CD4-positive, alpha-beta T cell treated with Interleukin-4 for 4 hours (primary cell): Measurements from ENCODE around the gene PSKH1.
"Not testable (repeated sequence)": the region's sequence is repeated elsewhere in the genome, so short reads cannot be mapped to it uniquely, and the experiment has no call there.

Source experiments
- DNase-seq: peaks from one replicate; pipeline ENCODE4 v3.0.0-alpha.2; 2020

The PSKH1 gene

DNA sequence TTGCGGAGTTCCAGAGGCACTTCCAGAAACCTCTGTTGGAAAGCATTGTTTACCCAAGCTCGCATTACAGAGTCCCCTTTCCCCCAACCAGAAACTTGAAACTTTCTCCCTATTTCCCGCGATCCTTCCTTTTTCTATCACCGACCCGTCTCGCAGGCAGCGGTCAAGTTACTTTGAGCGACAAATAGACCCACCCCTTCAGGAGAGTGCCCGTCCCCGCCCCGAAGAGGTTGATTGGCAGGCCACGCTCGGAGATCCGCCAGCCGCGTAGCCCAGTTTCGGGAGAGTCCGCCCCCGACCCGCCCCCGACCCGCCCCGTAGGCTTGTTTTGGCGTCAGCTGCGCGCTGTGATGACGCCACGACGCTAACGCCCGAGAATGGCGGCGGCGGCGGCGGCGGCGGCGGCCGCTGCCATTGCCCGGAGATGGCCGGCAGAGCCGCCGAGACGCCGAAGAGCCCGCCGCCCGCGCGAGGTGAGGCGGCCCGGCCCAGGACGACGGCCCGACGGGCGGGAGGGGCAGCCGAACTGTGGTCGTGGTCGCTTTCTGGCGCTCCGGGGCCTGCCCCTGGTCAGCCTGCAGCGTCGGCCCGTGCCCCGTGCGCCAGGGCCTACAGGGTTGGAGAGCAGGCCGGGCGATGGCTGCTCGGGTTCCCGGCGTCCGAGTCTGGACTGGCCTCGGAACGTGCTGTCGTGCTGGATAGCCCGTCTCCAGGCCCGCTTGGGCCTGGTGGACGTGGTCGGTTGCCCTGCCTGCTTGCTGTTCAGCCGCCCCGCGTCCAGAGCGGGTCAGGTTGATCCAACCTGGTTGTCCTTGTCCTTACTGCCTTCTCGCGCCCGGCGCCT lies at the start of gene PSKH1:
Gene PSKH1, plus strand, starts transcription at position 356 of the 844 bp plus-strand sequence. CDS start 15,496 bp downstream, outside the sequence.
- DNase-seq = peak; percentile 90

GRCh38 chr16:67843343-67843765 lies 49.7 kb upstream of the PSKH1 start:
- no peak for DNase-seq

- DNase-seq = no peak
These were observed 48.6 kb upstream of the PSKH1 start for GRCh38 chr16:67844497-67844896.

DNA sequence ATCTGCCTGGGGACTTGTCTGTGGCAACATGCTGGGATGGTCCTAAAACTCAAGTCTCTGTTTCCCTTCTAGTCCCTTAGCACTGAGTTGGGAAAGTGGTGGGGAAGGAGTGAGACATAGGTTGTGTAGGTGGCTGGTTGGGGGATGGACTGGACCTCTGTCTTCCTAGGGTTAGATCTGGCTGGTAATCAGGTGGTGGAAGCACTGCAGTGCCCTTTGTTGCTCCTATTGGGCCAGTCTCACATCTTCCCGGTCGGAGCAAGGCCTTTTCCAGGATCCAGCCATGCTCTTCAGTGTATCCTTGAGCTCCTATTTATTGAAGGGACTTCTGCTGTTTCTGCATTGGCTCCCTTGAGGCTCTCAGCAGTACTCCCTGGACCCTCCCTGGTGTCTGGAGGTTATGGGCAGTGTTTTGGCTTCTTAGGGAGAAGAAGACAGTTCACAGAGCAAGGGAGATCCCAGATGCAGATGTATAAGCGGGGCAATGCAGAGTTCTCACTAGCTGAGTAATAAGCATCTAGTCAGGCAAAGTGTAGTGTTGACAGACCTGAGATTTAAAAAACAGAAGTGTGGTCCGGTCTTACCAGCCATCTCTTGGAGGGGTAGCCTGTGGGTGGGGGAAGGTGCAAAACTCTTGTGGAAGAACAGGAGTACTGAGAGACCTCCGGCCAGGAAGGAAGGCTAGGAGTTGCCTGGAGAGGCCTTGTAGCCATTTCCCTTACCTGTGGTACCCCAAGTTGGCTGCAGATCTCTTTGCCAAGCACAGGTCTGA lies 47.6 kb upstream of the PSKH1 start:
- DNase-seq = no peak

DNA sequence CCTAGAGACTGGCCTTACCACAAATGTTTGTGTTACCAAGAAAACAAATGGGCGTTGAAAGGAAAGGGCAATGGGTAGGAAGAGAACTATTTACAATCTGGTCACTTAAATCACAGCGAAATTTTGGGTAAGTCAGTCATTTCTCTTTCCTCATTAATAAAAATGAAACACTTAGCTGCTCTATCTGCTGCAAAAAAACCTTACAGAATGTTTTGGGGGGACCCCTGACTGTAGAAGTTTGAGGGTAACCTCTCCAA lies 47.1 kb upstream of the PSKH1 start:
- no peak for DNase-seq

DNA sequence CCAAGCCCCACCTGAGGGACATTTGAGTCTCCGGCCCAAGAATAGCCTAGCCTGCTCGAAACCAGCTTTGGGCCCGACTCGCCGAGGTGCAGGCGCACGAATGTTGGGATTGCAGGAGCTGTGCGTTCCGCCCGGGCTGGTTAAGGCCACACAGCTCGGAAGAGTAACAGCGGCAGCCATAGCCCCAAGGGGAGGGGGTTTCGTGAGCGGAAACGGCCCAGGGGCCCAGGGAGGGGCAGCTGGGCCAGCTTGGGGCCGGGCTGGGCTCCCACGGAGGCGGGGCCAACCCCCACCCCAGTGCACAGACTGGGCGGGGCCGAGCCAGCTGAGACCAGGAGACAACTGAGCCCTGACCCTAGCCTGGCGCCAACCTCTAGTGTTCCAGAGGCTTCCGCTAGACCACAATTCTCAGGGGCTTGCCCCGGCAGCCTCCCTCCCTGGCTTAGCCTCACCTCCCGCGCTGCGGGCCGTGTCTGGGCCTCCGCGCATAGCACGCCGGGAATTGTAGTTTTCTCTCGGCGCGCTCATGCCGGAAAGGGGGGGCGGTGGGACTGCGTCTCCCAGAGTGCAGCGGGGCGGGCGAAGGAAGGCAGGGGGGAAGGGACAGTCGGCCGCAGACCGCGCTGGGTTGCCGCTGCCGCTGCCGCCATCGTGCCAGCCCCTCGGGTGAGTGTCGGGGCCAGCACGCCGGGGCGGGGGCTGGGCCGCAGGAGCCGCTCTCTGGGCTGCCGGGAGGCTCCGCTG lies 46.6 kb upstream of the PSKH1 start, which contains the start of gene NUTF2:
Gene NUTF2, plus strand, starts transcription at position 614 of the 744 bp plus-strand sequence. CDS start 18,198 bp downstream, outside the sequence.
- peak; percentile 95 for DNase-seq

- DNase-seq = no peak
These were observed 45.8 kb upstream of the PSKH1 start, which contains the start of gene CENPT for GRCh38 chr16:67847064-67847861. TSS of gene CENPT (minus strand) at chr16:67847693. CDS start at chr16:67833859, 13,834 bp downstream.

DNA sequence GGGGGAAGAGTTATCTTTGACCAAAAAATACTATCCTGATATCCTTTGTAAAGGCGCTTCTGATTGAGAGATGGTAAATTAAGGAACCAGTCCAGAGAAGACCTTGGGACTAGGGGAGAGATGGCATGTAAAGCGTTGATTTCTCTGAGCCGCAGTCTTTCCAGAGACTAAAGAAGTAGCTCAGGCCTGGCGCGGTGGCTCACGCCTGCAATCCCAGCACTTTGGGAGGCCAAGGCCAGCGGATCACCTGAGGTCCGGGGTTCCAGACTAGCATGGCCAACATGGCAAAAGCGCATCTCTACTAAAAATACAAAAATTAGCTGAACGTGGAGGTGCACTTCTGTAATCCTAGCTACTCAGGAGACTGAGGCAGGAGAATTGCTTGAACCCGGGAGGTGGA lies 44.9 kb upstream of the PSKH1 start:
- DNase-seq = no peak

DNA sequence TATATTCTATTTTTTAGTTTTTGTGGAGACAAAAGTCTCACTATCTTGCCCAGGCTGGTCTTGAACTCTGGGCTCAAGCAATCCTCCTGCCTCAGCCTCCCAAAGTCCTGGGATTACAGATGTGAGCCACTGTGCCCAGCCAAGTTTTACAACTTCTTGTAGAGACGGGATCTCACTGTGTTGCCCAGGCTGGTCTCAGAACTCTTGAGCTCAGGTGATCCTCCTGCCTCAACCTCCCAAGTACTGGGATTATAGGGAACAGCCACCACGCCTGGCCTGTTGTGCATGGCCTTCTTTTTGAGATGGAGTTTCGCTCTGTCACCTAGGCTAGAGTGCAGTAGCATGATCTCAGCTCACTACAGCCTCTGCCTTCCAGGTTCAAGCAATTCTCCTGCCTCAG lies 39.4 kb upstream of the PSKH1 start:
- no peak for DNase-seq

GRCh38 chr16:67855789-67856188 lies 37.3 kb upstream of the PSKH1 start:
- DNase-seq = no peak

DNA sequence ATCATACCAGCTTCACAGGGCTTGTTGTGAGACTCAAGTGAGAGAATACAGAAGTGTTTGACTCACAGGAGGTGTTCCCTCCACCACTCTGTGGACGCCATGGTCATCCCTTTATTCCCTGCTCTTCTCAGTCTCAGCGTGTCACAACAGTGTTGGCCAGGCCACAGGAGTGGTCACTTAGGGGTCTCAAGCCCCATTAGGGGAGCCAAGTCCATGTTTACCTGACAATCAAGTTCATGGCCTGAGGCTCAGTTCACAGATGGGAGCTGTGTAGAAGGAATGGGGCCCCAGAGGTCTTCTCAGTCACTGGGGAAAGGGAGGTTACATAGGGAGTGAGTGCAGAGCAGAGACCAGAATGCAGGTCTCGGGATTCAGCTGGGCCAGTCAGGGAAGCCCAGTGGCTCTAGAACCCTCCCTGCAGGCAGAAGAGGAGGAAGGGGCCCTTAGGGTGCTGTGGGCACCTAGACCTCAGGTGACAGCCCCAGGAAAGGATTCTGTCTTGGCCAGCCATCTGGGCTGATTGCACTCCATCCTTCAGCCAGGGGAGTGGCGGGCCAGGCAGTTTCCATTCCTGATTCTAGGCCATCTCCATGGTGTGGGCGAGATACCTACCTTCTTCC lies 36.0 kb upstream of the PSKH1 start:
- no peak for DNase-seq

DNA sequence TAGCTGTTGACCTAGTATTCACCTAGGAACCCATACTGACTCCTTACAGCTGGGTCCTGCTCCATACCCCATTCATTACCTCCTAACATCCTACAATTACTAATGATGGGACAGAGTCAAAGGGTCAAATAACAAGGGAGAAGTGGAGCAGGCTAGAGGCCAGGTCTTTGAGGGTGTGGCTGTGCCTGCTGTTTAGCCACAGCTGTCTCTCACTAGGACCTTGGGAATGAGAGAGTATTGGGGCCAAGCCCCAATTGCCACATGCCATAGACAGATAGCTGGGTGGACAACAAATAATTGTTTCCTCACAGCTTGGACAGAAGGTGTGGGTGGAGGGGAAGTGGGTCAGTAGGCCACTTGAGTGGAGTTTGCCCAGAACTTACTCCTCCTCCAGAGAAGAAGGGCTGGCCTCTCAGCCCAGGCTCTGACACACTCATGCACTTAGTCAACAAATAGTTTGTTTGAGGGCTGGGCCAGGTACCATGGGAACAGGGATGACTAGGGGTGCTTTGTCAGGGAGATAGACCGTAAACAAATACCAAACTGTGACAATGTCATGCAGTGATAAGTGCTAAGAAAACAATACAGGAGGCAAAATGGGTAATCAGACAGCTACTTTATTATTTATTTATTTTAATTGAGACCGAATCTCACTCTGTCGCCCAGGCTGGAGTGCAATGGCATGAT lies 35.4 kb upstream of the PSKH1 start:
- peak; percentile 87 for DNase-seq

- DNase-seq = peak; percentile 18
These were observed 34.6 kb upstream of the PSKH1 start for GRCh38 chr16:67858500-67858899.

GRCh38 chr16:67860589-67861398 lies 32.3 kb upstream of the PSKH1 start:
- DNase-seq = no peak

DNA sequence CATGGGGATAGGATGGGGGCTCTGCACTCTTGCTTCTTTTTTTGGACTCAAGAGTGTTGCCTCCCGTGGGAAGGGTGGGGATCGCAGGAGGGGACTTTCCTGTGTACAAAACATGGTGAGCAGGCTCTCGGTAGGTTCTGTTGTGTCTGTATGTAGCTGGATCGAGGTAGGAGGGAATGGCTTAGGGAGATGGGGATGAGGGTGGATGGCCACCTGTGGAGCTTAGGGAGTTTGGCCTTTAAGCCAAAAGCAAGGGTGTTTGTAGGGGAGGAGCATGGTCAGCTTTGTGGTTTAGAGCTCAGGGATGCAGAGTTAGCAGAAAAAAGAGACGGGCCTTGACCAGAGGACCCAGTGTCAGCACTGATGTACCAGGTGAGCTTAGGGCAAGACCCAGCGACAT lies 31.2 kb upstream of the PSKH1 start:
- DNase-seq = no peak

DNA sequence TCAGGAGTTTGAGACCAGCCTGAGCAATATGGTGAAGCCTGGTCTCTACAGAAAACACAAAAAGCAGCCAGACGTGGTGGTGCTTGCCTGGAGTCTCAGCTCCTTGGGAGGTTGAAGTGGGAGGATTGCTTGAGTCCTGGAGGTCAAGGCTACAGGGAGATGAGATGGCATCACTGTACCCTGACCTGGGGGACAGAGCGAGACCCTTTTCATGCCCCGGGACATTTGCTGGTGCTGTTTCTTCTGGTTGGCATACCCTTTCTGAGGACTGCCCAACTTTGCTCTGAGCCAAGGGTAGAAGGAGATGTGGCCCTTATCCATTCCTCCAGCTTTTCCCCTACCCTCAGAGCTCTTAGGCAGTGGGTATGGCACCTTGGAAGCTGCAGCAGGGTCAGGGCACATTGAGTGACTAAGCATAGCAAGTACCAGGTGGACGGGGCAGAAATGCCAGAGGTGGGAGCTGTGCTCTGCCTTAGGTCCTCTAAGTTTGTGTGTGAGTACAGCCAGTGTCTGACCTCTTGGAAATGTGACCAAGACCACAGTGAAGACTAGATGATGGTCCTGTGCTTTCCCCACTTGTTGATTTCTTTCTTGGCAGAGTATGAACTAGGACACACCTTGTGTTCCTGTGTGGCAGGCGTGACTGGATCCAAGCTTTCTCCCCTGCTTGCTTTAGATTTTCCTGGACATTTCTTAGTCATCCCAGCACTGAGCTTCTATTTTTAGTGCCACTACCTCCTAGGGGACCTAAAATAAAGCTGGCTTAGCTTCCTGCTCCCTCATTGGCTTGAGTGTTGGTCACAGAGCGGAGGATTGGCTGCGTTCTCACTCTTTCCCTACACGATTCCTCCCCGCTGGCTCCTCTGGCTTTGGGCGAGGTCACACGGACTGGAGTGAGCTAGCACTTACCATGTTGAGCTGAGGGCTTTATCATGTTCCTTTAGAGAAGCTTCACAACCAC lies 30.2 kb upstream of the PSKH1 start:
- DNase-seq = no peak

GRCh38 chr16:67864044-67864443 lies 29.0 kb upstream of the PSKH1 start:
- not testable (repeated sequence) for DNase-seq

GRCh38 chr16:67864594-67864993 lies 28.5 kb upstream of the PSKH1 start:
- DNase-seq = no peak

- DNase-seq = no peak
These were observed 27.7 kb upstream of the PSKH1 start for GRCh38 chr16:67865318-67865717.
